HepG2 (cell line): ENCODE results near the gene GANC. TPM values are rescaled to one million over a fixed set of nuclear protein-coding genes. Genes with fewer than 3 reads are reported as not detected.

Source experiments
- ATAC-seq: fragments of 200-7000 bp; cut with Tn5 transposase; 3 replicates; pipeline ENCODE4 v1.9.1; 2020; ENCODE audit warnings: mild to moderate bottlenecking, moderate library complexity
- BruUV-seq: library from RNA; stranded (reverse); fragments of 400-500 nt; replicated peaks from 2 replicates; lab custom pipeline; 2021; lab: Mats Ljungman, UMichigan
- CTCF ChIA-PET: fragments of 300-600 bp; formaldehyde crosslinking; extraction: SDS; loops from one replicate; lab custom pipeline; 2021; ENCODE audit warnings: low total read pairs, inconsistent platforms, low intra/inter-chr PET ratio; lab: Yijun Ruan, JAX
- POLR2A ChIA-PET: fragments of 350-600 bp; sonication (Branson Sonifier 250); formaldehyde crosslinking; loops from one replicate; lab custom pipeline; 2020; ENCODE audit warnings: antibody characterized with exemption, inconsistent platforms; lab: Yijun Ruan, JAX
- DNase-seq: peaks from one replicate; pipeline ENCODE4 v3.0.0-alpha.2; 2015; ENCODE audit warnings: low spot score
- FAIRE-seq: peaks from 3 replicates; lab custom pipeline; 2011; peaks lifted over from hg19 to GRCh38; lab: Jason Lieb, UNC
- H2AFZ ChIP-seq: one replicate; pipeline ENCODE4 v1.6.1; 2011; ENCODE audit warnings: low read length, inconsistent platforms
- H3K27ac ChIP-seq: fragments of 300-600 bp; 3 replicates; pipeline ENCODE4 v1.8.0; 2011; ENCODE audit warnings: mixed run types, mild to moderate bottlenecking, mixed read lengths, low read length, inconsistent platforms; ENCODE audit not compliant: insufficient read depth; ENCODE audit errors: extremely low read length
- H3K27me3 ChIP-seq, 2 experiments: fragments of 200-600 bp in 1 of 2; 2 replicates in 1 of 2; 3 replicates in 1 of 2; pipeline versions ENCODE4 v1.6.0 to v1.8.0; 2011; ENCODE audit warnings: low read length in 2 of 2, mild to moderate bottlenecking in 2 of 2, moderate library complexity in 2 of 2, inconsistent platforms in 1 of 2; ENCODE audit not compliant: insufficient read depth in 2 of 2, control insufficient read depth in 1 of 2
- H3K36me3 ChIP-seq, 2 experiments: fragments of 200-600 bp in 1 of 2; replicated peaks in 1 of 2; 2 replicates in 1 of 2; 3 replicates in 1 of 2; pipeline versions ENCODE4 v1.5.1 to v1.8.0; 2011; ENCODE audit warnings: low read length in 2 of 2, inconsistent platforms in 1 of 2; ENCODE audit not compliant: insufficient read depth in 2 of 2, control insufficient read depth in 1 of 2
- H3K4me1 ChIP-seq: 2 replicates; pipeline ENCODE4 v1.5.1; 2012; ENCODE audit warnings: low read length, inconsistent platforms; ENCODE audit not compliant: insufficient read depth
- H3K4me2 ChIP-seq: 2 replicates; pipeline ENCODE4 v1.6.0; 2011; ENCODE audit warnings: low read depth, low read length, inconsistent platforms
- H3K4me3 ChIP-seq, 3 experiments: fragments of 200-600 bp in 1 of 3; sonication (generic), shearing (Covaris generic) in 1 of 3; replicated peaks in 1 of 3; 2 replicates each; pipeline ENCODE4 v1.5.1; 2011 to 2016; ENCODE audit warnings: low read length in 3 of 3, inconsistent platforms in 2 of 3, low read depth in 2 of 3, mild to moderate bottlenecking in 2 of 3, control low read depth in 1 of 3, mixed read lengths in 1 of 3; ENCODE audit not compliant: insufficient read depth in 1 of 3
- H3K79me2 ChIP-seq: one replicate; pipeline ENCODE4 v1.6.1; 2011; ENCODE audit warnings: low read length, inconsistent platforms; ENCODE audit not compliant: insufficient read depth
- H3K9ac ChIP-seq: 2 replicates; pipeline ENCODE4 v1.6.0; 2011; ENCODE audit warnings: mild to moderate bottlenecking, low read depth, low read length, inconsistent platforms; ENCODE audit not compliant: insufficient read depth
- H3K9me3 ChIP-seq: 2 replicates; pipeline ENCODE4 v1.5.1; 2012; ENCODE audit warnings: mild to moderate bottlenecking, low read length
- H4K20me1 ChIP-seq: 2 replicates; pipeline ENCODE4 v1.6.0; 2011; ENCODE audit warnings: inconsistent platforms, mild to moderate bottlenecking, low read length, moderate library complexity; ENCODE audit not compliant: insufficient read depth
- EP300 ChIP-seq, 3 experiments: sonication (generic) in 1 of 3; formaldehyde crosslinking in 1 of 3; IDR thresholded peaks; 2 replicates each; pipeline versions ENCODE4 v1.5.1 to v1.6.1; 2011 to 2020; ENCODE audit warnings: low read depth in 2 of 3, low read length in 2 of 3, borderline replicate concordance in 1 of 3, improper control_type of control experiment in 1 of 3, mild to moderate bottlenecking in 1 of 3, missing genetic modification reagents in 1 of 3, moderate library complexity in 1 of 3
- FOXA3 ChIP-seq: IDR thresholded peaks from 2 replicates; pipeline ENCODE4 v1.6.1; 2016; ENCODE audit warnings: missing genetic modification reagents, missing compliant biosample characterization
- HOXA7 ChIP-seq: sonication (generic); formaldehyde crosslinking; IDR thresholded peaks from 2 replicates; pipeline ENCODE4 v1.8.1; 2022; ENCODE audit warnings: mild to moderate bottlenecking, missing genetic modification reagents, moderate library complexity
- NFYC ChIP-seq: IDR thresholded peaks from 2 replicates; pipeline ENCODE4 v1.6.1; 2016; ENCODE audit warnings: missing genetic modification reagents, missing compliant biosample characterization
- NONO ChIP-seq, 2 experiments: fragments of 450-650 bp in 1 of 2; sonication (generic) in 1 of 2; formaldehyde crosslinking in 1 of 2; IDR thresholded peaks in 1 of 2; conservative IDR thresholded peaks in 1 of 2; 2 replicates each; pipeline versions ENCODE4 v1.6.1 to v1.8.0; 2017 to 2022; ENCODE audit warnings: mild to moderate bottlenecking in 1 of 2, missing genetic modification reagents in 1 of 2, moderate library complexity in 1 of 2
- SSRP1 ChIP-seq: IDR thresholded peaks from 2 replicates; pipeline ENCODE4 v1.6.1; 2016; ENCODE audit warnings: control low read depth
- ZFX ChIP-seq: sonication (generic); formaldehyde crosslinking; IDR thresholded peaks from 2 replicates; pipeline ENCODE4 v1.4.0; 2020; ENCODE audit warnings: mild to moderate bottlenecking, low read depth, missing genetic modification reagents, moderate library complexity
- ZNF430 ChIP-seq: sonication (generic); formaldehyde crosslinking; IDR thresholded peaks from 2 replicates; pipeline ENCODE4 v1.9.0; 2021; ENCODE audit warnings: mild to moderate bottlenecking, missing genetic modification reagents
- ZNF577 ChIP-seq: sonication (generic); formaldehyde crosslinking; IDR thresholded peaks from 2 replicates; pipeline ENCODE4 v1.4.0; 2020; ENCODE audit warnings: mild to moderate bottlenecking, low read depth, missing genetic modification reagents, borderline replicate concordance
- WGBS: methylation state at CpG from one replicate; pipeline ENCODE4 v1.1.6; 2017; ENCODE audit warnings: low lambda C conversion rate; 5-methylcytosine and 5-hydroxymethylcytosine counted together
- in situ Hi-C: cut with HindIII; loops from 2 replicates; pipeline ENCODE4 v1.10.0; 2017; ENCODE audit warnings: low pct_unique_long_range_greater_than_20kb; ENCODE audit not compliant: extremely low pct_ligation_motif_present
- intact Hi-C: fragments of 100-400 bp; cut with micrococcal nuclease; formaldehyde crosslinking; loops from one replicate; pipeline ENCODE4 v1.10.0; 2022; ENCODE audit not compliant: unreplicated experiment
- polyA plus RNA-seq, 8 experiments: library from polyadenylated mRNA; depleted of rRNA in 3 of 8; stranded (reverse) in 7 of 8; unstranded in 1 of 8; fragments of >200 nt; fragmentation: Illumina TruSeq in 4 of 8; extraction: Trizol in 4 of 8; gene quantifications; 2 replicates each; pipeline versions ENCODE4 v1.2.1 to v1.2.3, GENCODE V29; 2011 to 2016; ENCODE audit warnings: low read depth in 4 of 8, missing spikeins in 1 of 8, mixed read lengths in 1 of 8; ENCODE audit not compliant: insufficient read depth in 1 of 8
- total RNA-seq, 5 experiments: library from RNA; depleted of rRNA; stranded (reverse); fragments of >200 nt; fragmentation: Illumina TruSeq; extraction: Trizol; gene quantifications; 2 replicates each; pipeline ENCODE4 v1.2.3, GENCODE V29; 2016; ENCODE audit warnings: low read depth in 1 of 5
- TF ChIP-seq, protein P1 (sequence below): sonication (generic); formaldehyde crosslinking; conservative IDR thresholded peaks from 2 replicates; pipeline ENCODE4 v1.4.0; 2020; ENCODE audit warnings: mild to moderate bottlenecking, missing genetic modification reagents, moderate library complexity
- TF ChIP-seq, protein P2 (sequence below): sonication (generic); formaldehyde crosslinking; IDR thresholded peaks from 2 replicates; pipeline ENCODE4 v1.5.0; 2020; ENCODE audit warnings: mild to moderate bottlenecking, missing genetic modification reagents
- TF ChIP-seq, protein P3 (sequence below): sonication (generic); formaldehyde crosslinking; IDR thresholded peaks from 2 replicates; pipeline ENCODE4 v1.4.0; 2020; ENCODE audit warnings: missing genetic modification reagents

The GANC gene
- total and polyA plus RNA-seq, 2 of the 13 experiments (the other 11 are each of a cell fraction or from before 2014, with no cell fraction given) = 17.0 to 21.0 TPM

DNA sequence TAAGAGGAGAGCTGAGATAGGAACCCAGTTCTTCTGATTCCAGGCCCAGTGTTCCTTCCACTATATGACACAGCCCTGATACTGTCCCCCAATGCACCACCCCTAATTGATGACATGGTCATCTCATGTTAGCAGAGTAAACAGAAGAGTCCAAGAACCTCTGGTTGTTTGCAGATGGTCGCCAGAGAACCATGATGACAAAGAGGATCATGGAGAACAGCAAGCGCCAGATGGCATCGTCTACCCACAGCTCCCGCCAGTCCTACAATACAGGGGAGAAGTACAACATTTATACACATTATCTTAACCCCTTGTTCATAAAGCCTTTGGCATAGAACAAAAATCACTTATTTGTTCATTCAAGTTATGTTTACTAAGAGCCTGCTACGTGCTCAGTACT is 46.4 kb upstream of the GANC start:
- DNase-seq = peak; percentile 78
- Histone ChIP-seq H3K9me3 (no peaks in the 10 kb centered on the region), H3K27ac (peak overlapping the region; percentile 71), H3K4me2 (no peak overlapping the region), H4K20me1 (no peaks in the 10 kb centered on the region), H2AFZ (no peak overlapping the region), H3K4me1 (peaks cover 28% of the 10 kb centered on the region), H3K9ac (no peak overlapping the region), H3K4me3 (no peak overlapping the region), H3K79me2 (no peaks in the 10 kb centered on the region), H3K36me3 (peaks cover 10 to 57% of the 10 kb centered on the region in 2 experiments), H3K27me3 (no peaks in the 10 kb centered on the region)
- no TSS peak for BruUV-seq
- in situ Hi-C loops (no loop called here), intact Hi-C loops (loop anchor here (10.0 kb wide), 1 partner anchor 248 kb away; no protein-coding TSS in a partner anchor)
- ChIA-PET POLR2A (no interaction called here), CTCF (no interaction called here)
- WGBS = 58% methylated on average over 5 of the region's 5 CpGs
- ATAC-seq = peak; percentile 96
- no peak for FAIRE-seq
- TF ChIP-seq, protein P1, sequence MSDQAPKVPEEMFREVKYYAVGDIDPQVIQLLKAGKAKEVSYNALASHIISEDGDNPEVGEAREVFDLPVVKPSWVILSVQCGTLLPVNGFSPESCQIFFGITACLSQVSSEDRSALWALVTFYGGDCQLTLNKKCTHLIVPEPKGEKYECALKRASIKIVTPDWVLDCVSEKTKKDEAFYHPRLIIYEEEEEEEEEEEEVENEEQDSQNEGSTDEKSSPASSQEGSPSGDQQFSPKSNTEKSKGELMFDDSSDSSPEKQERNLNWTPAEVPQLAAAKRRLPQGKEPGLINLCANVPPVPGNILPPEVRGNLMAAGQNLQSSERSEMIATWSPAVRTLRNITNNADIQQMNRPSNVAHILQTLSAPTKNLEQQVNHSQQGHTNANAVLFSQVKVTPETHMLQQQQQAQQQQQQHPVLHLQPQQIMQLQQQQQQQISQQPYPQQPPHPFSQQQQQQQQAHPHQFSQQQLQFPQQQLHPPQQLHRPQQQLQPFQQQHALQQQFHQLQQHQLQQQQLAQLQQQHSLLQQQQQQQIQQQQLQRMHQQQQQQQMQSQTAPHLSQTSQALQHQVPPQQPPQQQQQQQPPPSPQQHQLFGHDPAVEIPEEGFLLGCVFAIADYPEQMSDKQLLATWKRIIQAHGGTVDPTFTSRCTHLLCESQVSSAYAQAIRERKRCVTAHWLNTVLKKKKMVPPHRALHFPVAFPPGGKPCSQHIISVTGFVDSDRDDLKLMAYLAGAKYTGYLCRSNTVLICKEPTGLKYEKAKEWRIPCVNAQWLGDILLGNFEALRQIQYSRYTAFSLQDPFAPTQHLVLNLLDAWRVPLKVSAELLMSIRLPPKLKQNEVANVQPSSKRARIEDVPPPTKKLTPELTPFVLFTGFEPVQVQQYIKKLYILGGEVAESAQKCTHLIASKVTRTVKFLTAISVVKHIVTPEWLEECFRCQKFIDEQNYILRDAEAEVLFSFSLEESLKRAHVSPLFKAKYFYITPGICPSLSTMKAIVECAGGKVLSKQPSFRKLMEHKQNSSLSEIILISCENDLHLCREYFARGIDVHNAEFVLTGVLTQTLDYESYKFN (CRISPR knock-in tag) = peak; percentile 65
- TF ChIP-seq ZNF430 (CRISPR knock-in tag) (no peak), ZFX (CRISPR knock-in tag) (no peak), HOXA7 (CRISPR knock-in tag) (no peak), SSRP1 (CRISPR knock-in tag) (no peak), ZNF577 (no peak), NFYC (no peak), NONO (IDR thresholded peaks at IDR 0.05) (no peak), NONO (CRISPR knock-in tag; conservative IDR thresholded peaks at IDR 0.05) (no peak), FOXA3 (CRISPR knock-in tag) (peak; percentile 67), EP300 (IDR thresholded peaks at IDR 0.05; ENCODE audit: low read depth in 2 of 2, low read length in 2 of 2) (0 out of 4 replicates have a peak, but pooled peaks of 1 of the 2 experiments have one; percentile 15), EP300 (CRISPR knock-in tag; IDR thresholded peaks at IDR 0.05; ENCODE audit: borderline replicate concordance) (no peak)
- TF ChIP-seq, protein P2, sequence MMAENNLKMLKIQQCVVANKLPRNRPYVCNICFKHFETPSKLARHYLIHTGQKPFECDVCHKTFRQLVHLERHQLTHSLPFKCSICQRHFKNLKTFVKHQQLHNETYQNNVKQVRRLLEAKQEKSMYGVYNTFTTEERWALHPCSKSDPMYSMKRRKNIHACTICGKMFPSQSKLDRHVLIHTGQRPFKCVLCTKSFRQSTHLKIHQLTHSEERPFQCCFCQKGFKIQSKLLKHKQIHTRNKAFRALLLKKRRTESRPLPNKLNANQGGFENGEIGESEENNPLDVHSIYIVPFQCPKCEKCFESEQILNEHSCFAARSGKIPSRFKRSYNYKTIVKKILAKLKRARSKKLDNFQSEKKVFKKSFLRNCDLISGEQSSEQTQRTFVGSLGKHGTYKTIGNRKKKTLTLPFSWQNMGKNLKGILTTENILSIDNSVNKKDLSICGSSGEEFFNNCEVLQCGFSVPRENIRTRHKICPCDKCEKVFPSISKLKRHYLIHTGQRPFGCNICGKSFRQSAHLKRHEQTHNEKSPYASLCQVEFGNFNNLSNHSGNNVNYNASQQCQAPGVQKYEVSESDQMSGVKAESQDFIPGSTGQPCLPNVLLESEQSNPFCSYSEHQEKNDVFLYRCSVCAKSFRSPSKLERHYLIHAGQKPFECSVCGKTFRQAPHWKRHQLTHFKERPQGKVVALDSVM = no peak
- TF ChIP-seq, protein P3, sequence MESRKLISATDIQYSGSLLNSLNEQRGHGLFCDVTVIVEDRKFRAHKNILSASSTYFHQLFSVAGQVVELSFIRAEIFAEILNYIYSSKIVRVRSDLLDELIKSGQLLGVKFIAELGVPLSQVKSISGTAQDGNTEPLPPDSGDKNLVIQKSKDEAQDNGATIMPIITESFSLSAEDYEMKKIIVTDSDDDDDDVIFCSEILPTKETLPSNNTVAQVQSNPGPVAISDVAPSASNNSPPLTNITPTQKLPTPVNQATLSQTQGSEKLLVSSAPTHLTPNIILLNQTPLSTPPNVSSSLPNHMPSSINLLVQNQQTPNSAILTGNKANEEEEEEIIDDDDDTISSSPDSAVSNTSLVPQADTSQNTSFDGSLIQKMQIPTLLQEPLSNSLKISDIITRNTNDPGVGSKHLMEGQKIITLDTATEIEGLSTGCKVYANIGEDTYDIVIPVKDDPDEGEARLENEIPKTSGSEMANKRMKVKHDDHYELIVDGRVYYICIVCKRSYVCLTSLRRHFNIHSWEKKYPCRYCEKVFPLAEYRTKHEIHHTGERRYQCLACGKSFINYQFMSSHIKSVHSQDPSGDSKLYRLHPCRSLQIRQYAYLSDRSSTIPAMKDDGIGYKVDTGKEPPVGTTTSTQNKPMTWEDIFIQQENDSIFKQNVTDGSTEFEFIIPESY (CRISPR knock-in tag) = peak; percentile 98
